K562 treated with DMSO at 1 percent for 4 hours (cell line): ENCODE measurements around the gene MTMR11. TPM values are rescaled to one million over a fixed set of nuclear protein-coding genes. Genes with fewer than 3 reads are reported as not detected.

ENCODE experiments used
- total RNA-seq: library from RNA; unstranded; fragments of 300-600 nt; gene quantifications from 2 replicates; pipeline ENCODE4 v1.2.3, GENCODE V29; 2022; ENCODE audit not compliant: insufficient read depth

MTMR11 gene, protein sequence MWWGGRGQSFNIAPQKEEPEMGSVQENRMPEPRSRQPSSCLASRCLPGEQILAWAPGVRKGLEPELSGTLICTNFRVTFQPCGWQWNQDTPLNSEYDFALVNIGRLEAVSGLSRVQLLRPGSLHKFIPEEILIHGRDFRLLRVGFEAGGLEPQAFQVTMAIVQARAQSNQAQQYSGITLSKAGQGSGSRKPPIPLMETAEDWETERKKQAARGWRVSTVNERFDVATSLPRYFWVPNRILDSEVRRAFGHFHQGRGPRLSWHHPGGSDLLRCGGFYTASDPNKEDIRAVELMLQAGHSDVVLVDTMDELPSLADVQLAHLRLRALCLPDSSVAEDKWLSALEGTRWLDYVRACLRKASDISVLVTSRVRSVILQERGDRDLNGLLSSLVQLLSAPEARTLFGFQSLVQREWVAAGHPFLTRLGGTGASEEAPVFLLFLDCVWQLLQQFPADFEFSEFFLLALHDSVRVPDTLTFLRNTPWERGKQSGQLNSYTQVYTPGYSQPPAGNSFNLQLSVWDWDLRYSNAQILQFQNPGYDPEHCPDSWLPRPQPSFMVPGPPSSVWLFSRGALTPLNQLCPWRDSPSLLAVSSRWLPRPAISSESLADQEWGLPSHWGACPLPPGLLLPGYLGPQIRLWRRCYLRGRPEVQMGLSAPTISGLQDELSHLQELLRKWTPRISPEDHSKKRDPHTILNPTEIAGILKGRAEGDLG
- total RNA-seq: 0.43 and 1.8 TPM in 2 replicates

DNA sequence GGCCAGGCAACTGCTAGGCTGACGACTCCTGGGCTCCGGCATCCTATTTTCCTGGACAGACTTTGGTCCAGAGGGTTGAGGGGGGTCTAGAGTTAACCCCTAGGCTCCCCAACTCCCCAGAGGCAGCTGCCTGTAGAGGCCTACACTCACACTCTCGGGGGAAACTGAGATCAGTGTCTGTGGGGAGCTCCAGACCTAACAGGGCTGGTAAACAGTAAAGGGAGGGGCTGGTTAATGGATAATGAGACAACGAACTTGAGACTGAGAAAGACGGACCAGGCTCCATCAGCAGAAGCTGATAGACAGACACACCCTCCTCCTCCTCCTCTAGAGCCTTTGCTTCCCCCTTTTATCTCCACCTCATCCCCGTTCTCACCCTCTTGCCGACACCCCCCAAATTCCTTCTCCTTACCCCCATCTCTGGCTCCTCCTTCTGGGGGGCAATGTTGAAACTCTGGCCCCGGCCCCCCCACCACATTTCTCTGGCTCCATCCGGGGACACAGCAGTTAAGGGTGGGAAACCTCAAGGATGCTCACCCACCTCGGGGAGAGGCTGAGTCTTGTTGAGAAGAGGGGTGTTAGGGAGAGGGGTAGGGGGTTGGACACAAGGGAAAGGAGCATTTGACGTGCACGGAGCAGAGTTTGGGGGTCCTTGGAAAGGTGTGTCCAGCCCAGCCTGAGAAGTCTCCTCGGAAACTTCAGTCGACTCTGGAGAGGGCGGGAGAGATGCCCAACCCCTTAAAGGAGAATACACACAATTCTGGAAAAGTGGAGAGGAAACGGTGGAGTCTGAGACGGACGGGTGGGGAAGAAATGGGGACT lies at the start of gene MTMR11:
MTMR11 (minus strand) TSS at position 710 of the 822 bp plus-strand sequence; CDS start at position 478, 232 bp downstream.

DNA sequence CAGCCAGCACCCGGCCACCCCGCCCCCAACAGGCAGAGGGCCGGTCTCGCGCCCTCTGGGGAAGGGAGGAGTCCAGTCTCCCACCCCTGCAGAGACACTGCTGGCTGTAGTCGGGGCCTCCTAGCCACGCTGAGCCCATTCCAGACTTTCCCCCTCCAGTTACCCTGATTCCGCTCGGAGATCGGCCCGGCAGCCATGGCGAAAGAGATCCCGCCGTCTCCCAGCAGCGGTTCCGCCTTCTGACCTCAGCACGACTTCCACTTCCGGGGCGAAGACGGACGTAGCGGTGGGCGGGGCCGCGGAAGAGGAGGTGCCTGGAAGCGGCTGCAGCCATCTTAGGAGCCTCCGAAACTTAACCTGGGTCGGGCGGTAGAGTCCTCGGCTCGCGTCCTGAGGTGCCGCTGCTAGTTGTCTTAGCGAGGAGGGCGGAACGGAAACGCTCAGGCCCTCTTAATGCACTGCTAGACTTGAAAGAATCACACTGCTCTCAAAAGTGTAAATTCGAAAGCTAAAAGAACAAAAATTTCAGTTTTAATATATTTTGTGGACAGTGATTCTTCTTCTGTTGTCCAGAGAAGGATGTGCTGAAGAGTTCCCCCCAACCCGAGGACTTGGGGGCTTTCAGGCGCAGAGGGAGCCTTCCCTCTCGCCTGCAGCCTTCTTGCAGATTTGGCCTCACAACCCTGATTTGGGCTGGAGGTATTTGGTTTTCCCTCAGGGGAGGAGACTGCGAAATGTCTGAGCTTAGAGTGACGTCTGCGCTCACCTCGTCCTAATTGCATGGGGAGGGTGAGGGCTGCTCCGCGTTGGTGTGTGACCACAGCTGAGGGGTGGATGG lies 8.9 kb downstream of the MTMR11 start, which contains the start of gene SF3B4:
SF3B4 (minus strand) TSS at position 241 of the 838 bp plus-strand sequence; CDS start at position 197, 44 bp downstream.

DNA sequence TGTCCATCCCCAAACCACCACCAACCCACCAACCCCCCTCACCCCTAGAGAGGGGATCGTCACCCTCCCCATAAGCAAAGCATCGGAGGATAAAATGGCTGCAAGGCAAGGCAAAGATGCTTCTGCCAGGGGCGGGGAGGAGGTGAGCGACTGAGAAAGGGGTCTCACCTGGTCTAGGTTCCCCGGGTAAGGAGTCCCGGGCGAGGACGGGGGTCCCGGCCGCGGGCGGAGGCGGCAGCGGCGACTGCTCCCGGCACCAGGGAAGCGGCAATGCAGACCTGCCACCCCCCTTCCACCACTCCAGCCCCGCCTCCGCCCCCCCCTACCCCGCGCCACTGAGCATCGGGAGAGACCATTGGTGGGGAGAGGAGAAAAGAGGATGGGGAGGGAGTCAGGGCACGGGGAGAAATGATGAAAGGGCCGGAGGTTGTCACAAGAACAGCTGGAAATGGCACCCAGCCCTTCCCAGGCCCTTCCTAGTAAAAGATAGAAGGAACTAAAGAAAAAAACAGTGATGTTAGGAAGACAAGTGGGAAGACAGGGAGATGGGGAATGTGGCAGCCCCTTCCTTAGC lies 19.0 kb downstream of the MTMR11 start, which contains the start of gene SV2A:
SV2A (minus strand) TSS at position 274 of the 574 bp plus-strand sequence. CDS start 4,004 bp downstream, outside the sequence.

DNA sequence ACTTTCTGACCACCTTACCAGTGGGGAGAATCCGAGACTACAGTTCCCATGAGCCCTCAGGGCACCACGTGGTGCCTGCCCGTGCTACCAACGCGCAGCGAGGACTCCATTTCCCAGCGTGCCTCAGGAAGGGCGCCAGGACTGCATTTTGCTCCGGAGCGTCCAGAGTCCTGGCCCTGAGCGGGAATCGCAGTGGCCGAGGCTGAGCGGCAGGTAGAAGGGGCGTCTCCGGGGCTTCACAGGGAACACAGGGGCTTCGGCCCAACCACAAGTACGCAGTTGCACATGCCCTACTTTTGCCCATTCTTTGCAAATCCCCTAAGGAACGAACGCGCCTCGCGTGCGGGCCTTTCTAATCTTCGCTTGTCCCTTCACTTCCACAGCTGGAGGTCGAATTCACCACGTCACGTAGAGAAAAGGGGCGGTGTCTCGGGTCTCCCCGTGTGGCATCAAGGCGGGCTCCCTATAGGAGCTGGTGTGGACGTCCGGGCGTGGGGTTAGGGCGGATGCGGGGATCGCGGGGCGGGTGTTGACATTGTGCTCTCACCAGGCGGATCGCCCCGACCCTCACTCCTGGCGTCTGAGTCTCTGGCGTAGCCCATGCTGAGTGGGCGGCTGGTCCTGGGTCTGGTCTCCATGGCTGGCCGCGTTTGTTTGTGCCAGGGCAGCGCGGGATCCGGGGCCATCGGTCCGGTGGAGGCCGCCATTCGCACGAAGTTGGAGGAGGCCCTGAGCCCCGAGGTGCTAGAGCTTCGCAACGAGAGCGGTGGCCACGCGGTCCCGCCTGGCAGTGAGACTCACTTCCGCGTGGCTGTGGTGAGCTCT lies 37.0 kb downstream of the MTMR11 start, which contains the start of gene BOLA1:
BOLA1 (plus strand) TSS at position 109 of the 825 bp plus-strand sequence; CDS start at position 601, 492 bp downstream.

Other genes starting within 250 kb of the MTMR11 start
- gene FCGR1A, start 154.2 kb downstream of the MTMR11 start, total RNA-seq: 3.2 and 7.0 TPM in 2 replicates
- 4.5 and 4.7 TPM in 2 replicates for gene BOLA1, start 37.3 kb downstream of the MTMR11 start, total RNA-seq
- 0.17 TPM in 1 of 2 replicates, not detected in the other for gene SV2A, start 19.0 kb downstream of the MTMR11 start, total RNA-seq
- 57.6 and 64.7 TPM in 2 replicates for gene SF3B4, start 9.1 kb downstream of the MTMR11 start, total RNA-seq
- 3.5 and 4.1 TPM in 2 replicates for gene OTUD7B, start 73.8 kb upstream of the MTMR11 start, total RNA-seq
- 15.5 and 20.0 TPM in 2 replicates for gene VPS45, start 130.9 kb upstream of the MTMR11 start, total RNA-seq
- 7.8 and 8.1 TPM in 2 replicates for gene PLEKHO1, start 213.0 kb upstream of the MTMR11 start, total RNA-seq